HG03103 (cell line): ENCODE data around the gene GALNT1.

ENCODE experiments used
- ATAC-seq: cut with Tn5 transposase; IDR thresholded peaks from one replicate; pipeline ENCODE4 v1.9.1; 2021; ENCODE audit warnings: low read depth; ENCODE audit not compliant: unreplicated experiment

The GALNT1 gene

DNA sequence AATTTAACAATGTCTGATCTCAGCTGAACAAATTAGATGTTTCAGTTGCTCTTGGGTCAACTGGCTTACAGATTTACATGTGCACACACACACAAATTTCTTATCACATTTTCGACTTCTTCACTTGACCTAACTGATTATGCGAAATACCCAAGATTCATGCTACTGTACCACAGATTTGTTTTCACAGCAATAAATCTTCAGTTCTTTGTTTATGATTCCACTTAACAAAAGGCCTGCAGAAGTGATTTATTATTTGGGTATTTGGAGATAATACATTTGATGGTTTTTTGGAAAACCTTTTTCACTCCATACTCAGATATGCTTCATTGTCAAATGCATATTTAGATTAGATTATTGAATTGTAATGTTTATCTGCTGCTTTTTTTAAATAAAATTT, 129.0 kb downstream of the GALNT1 start:
- ATAC-seq: no peak

DNA sequence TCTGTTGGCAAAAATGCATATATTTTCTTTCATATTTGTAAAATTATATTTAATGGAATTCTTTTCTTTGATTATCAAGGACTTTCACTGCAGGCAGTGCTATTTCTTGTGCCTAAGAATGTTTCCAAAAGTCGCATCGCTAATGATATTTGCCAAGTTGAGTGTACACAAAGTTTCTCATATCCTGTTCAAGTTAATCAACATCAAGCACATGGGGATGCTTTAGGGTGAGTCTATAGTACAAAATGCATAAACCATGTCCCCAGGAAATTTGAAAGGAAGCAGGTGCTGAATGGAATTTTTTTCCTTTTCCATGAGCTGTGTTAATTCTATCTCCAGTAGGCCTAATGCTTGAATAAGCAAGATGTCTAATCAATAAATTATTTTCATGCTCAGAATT, 129.7 kb downstream of the GALNT1 start:
- ATAC-seq: no peak

DNA sequence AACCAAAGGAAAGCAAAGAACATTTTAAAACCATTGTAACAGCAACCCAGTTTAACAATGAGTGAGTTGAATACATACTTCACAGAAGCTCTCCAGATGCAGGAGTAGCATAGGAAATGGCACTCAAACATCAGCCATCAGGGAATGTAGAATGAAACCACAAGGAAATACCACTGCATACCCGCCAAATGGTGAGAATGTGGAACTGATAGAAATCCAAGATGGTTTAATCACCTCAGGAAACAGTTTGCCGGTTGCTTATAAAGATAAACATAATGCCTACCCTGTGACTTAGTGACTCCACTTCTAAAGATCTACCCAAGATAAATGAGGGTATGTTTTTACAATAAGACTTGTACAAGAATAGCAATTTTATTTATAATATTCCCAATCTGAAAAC, 132.0 kb downstream of the GALNT1 start:
- no peak for ATAC-seq

DNA sequence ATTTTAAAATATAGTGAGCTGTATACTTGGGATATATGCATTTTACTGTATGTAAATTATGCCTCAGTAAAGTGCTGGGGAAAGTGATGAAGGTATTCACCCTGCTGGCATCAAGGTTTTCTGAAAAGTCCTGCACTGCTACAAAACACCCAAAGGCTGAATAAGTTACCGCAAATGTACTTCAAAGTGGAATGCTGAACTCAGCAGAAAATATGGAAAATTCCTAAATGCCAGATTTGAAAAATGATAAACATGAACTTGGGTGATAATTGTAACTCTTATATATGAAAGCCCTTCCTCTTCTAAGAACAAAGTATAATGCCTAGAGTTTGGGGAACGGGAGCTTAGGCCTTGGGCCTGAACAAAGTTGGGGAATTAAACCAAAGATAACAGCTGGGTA, 133.0 kb downstream of the GALNT1 start:
- no peak for ATAC-seq

DNA sequence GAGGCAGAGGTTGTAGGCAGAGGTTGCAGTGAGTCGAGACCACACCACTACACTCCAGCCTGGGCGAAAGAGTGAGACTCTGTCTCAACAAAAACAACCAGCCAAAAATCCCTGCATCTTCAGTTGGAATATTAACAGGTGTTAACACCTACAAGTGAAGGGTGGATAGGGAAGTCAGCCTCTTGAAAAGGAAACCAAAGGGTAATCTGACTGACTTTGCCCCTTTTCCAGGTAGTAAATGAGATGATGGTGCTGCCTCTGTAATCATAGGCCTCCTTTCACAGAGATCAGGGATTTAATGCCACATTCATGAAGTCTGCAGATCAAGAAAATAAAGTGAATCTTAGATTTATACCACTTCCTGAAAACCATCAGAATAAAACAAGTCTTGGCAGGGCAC, 133.6 kb downstream of the GALNT1 start:
- ATAC-seq: no peak

DNA sequence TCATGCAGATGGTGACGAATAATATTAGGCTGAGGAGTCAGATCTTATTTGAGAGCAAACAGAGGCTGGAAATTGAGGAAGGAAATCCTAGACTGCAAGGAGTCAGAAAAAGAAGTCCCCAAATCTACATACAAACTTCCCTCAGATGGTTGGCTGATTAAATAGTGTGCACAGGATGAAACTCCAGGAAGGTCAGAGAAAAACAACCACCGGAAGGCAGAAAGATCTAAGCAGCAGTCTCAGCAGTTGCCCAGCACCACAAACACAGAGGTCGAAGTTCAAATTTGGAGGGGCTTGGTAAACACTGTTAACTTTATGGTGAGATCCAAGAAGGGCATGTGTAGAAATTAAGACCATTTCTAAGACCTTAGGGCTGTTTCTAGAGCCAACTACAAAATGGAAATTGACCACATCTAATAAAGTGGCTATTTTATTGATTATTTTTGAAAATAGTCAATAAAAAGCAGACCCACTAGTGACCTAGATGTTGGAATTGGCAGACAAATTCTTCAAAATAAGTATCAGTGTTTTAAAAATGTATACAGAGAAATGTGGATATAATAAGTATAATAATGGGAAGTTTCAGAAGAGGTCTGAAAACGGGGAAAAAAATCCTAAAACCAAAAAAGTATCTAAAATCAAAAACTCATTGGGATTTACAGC, 134.8 kb downstream of the GALNT1 start:
- no peak for ATAC-seq

DNA sequence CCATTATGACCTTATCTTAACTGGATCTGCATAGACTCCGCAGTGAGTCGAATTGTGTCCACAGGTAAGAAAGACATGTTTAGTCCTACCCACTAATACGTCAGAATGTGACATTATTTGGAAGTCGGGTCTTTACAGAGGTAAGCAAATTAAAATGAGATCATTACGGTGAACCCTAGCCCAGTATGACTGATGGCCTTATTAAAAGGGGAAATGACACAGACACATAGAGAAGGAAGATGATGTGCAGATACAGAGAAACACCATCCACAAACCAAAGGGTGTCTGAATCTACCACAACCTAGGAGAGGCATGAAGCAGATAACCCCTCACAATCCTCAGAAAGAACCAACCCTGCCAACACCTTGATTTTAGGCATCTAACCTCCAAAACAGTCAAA, 135.6 kb downstream of the GALNT1 start:
- ATAC-seq: no peak

DNA sequence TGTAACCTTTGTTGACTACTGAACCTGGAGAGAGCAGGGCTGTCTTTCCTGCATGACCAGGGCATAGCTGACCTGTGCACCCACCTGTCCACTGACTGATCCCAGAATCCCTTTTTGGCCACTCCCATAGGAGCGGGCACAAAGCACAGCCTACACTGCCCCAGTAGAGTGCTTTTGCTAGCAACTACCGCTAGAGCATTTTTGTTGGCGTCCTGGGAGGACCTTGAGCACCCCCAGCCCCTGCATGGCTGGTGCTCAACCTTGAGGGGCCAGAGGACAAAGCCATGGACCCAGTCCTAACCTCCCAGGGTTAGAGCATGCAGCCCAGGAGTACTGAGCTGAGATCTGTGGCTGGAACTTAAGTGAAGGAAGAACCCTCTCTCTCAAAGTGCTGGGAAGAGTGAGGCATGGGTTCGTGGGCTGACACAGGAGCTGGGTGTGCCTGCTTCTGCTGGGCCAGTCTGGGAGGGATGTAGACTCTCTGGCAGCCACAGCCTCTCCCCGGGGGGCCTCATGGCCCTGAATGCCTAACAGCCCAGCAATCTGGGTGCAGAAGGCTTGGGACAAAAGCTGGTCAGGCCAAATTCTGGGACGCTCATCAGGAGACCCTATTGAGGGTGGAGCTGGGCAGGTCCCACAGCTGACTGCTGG, 140.0 kb downstream of the GALNT1 start:
- no peak for ATAC-seq

DNA sequence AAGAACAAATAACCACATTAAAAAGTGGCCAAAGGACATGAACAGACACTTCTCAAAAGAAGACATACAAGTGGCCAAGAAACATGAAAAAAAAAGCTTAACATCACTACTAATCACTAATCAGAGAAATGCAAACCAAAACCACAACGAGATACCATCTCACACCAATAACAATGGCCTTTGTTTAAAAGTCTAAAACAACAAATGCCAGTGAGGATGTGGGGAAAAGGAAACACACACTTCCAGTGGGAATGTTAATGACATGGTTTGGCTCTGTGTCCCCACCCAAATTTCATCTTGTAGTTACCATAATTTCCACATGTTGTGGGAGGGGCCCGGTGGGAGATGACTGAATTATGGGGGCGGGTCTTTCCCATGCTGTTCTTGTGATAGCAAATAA, 147.1 kb downstream of the GALNT1 start:
- no peak for ATAC-seq

DNA sequence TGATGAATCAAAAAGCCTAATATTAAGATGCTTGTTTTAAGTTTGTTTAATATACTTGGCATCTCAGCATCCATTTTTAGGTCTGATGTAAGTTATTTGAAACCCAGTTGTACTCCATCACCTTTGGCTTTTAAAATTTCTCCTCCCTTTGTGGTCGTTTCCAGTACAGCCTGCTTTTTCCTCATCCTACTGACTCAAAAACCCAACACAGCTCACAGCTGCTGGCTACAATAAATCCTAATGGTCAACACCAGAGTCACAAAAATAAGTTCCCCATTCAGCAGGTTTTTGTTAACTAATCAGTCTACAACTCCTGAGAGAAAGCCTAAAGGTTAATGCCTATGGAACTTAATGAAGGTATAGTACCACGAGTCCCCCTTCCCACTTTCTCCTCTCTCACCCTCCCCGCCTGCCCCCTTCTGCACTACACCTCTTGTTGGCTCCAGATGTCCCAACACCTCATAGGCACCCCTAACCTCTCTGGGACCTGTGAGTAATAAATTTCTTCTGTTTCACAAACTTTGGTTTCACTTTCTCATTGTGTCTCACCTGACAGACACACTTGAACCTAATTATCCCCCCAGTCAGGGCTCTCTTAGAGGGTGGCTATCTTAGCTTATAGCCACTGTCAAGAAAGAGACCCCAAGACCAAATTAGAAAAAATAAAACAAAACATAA, 148.6 kb downstream of the GALNT1 start:
- ATAC-seq: no peak

DNA sequence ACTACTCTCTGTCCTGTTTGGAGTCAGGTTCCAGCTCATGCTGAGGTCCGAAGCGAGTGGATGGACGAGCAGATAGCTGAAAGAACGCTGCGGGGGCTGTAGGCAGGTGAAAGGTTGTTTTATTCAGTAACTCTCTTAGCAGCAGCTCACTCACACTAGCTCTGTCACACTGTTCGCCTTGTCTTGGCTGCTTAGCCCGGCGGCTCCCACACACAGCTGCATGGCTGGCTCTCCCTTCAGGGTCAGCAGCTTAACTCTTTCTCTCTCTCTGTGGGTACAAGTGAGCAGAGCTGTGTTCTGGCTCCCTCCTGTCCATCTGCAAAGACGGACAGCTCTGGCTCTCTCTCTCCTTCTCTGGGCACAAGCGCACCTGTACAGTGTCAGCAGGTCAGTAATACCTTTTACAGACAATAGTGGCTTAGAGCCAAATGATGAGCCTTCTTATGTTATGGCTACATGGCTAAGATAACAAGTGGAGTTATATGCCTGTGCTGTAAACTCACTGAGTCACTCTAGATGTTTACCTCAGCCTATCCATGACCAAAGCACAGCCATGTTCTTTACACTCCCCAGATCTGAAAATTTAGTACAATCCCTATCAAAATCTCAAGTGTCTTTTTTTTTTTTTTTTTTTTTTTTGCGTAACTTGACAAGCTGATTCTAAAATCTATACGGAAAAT, 149.3 kb downstream of the GALNT1 start:
- ATAC-seq: no peak

DNA sequence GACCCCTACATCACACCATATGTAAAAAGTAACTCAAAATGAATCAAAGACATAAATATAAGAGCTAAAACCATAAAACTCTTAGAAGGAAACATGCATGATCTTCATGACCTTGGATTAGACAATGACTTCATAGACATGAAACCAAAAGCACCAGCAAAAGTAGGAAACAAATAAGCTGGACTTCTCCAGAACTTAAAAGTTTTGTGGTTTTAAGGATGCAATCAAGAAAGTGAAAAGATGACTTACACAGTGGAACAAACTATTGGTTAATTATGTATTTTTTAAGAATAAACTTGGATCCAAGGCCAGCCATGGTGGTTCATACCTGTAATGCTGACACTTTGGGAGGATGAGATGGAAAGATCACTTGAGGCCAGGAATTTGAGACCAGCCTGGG, 150.2 kb downstream of the GALNT1 start:
- ATAC-seq: no peak

DNA sequence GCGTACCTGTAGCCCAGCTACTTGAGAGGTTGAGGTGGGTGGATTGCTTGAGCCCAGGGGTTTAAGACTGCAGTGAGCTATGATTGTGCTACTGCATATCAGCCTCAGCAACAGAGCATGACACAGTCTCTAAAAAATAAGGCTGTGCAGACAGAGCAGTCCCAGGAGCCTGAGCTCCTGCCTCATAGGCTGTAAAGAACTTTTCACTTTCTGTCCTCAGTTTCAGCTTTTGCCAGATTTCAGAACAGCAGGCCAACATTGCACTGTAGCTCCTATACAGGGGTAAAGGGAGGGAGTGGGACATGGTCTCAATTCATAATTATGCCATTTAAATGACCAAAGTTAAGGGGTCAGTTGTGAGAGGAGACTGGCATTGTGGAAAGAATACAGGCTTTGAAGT, 150.6 kb downstream of the GALNT1 start:
- no peak for ATAC-seq

DNA sequence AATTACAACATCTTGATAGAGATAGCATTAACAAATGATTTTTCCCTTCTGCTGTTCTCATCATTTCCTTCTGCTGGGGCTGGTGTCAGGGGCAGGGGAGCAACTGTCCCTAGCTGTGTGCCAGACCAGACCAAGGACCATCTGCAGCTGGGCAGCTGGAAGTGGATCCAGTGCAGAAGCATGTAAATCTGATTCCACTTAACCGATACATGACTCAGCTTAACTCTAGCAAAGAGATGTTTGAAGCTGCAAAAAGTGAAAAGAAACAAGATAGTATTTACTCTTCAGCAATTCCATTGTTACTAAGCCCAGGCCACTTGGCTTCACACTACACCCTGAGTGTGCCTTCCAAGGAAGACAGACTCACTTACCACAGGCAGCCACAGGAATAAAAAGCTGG, 151.1 kb downstream of the GALNT1 start:
- no peak for ATAC-seq

DNA sequence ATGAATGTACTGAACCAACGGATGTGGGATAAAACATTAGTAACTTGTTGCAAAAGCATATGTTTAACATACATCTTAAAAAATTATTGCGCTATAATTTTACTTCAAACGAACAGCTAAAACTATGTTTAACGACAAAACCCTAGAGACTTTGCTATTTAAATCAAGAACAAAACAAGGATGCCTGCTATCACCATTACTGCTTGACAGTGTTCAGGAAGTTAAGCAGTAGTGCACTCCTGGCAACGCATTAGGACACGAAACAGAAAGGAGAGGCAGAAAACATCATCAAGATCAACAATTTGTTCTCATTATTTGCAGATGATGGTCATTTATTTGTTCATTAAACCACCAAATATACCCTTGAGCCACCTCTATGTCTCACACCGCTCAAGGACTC, 151.9 kb downstream of the GALNT1 start:
- no peak for ATAC-seq

DNA sequence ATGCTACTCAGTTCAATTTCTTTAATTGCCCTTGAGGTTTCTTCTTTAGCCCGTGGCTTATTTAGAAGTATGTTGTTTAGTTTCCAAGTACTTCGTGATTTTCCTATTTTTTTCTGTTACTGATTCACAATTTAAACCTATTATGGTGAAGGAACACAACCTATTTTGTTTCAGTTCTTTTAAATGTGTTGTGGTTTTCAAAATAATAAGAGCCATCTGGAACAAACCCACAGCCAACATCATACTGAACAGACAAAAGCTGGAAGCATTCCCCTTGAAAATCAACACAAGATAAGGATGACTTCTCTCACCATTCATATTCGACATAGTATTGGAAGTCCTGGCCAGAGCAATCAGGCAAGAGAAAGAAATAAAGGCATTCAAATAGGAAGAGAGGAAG, 155.2 kb downstream of the GALNT1 start:
- no peak for ATAC-seq

DNA sequence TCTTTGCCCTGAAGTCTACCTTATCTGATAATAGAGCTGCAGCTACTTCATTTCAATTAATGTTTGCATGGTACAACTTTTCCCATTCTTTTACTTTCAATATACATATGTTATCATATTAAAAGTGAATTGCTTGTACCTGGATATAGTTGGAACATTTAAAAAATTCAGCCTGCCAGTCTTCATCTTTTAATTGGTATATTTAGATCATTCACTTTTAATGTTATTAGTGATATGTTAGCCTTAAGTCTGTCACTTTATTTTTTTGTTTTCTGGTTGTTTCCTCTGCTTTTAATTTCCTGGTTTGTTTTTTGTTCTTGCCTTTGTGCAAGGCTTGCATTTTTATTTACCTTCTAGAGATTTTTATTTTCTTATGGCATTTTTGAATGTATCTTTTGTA, 158.2 kb downstream of the GALNT1 start:
- ATAC-seq: no peak

DNA sequence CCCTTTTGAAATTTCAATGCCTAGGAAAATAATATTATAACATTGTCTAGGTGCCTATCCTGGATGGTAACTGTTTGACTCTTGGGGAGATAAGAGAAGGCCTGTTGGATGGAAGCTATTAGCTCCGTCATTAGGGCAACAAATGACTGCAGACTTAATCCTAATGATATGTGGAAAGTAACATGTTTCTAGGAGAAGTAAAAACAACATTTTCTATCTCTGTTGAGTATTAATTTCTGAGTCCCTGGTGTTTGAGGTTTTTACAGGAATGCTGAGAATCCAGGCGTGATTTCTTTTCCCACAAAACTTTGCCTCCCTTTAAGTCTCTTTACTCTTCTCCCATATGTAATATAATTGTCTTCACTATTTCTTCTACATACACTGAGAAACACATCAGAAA, 159.1 kb downstream of the GALNT1 start:
- no peak for ATAC-seq

DNA sequence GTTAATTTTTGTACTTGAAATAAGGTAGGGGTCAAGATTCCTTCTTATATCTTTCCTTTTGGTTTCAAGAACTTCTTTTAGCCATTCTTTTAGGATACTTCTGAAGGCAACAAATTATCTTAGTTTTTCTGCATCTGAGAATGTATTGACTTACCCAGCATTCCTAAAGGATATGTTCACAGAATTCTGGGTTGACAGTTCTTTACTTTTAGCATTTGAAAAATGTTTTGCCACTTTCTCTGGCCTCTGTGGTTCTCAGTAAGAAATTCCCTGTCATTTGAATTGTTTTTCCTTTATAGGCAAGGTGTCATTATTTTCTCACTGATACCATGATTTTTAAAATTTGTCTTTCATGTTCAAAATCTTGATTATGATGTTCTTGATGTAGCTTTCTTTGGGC, 162.4 kb downstream of the GALNT1 start:
- ATAC-seq: no peak

DNA sequence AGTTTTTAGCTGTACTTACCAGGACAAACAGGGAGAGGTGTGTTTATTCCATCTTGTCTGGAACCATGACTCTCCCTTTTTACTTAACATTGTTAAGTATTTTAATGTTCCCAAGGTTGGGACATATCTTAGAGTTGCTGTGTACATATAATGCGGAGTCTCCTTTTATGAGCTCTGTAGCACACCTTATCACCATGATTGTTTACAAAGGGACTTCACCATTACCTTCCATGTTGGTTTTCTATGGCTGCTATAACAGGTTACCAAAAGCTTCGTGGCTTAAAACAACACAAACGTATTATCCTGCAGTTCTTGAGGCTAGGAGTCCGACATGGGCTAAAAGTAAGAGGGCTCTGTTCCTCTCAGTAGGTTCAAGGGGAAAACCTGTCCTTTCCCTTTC, 164.3 kb downstream of the GALNT1 start:
- ATAC-seq: no peak

DNA sequence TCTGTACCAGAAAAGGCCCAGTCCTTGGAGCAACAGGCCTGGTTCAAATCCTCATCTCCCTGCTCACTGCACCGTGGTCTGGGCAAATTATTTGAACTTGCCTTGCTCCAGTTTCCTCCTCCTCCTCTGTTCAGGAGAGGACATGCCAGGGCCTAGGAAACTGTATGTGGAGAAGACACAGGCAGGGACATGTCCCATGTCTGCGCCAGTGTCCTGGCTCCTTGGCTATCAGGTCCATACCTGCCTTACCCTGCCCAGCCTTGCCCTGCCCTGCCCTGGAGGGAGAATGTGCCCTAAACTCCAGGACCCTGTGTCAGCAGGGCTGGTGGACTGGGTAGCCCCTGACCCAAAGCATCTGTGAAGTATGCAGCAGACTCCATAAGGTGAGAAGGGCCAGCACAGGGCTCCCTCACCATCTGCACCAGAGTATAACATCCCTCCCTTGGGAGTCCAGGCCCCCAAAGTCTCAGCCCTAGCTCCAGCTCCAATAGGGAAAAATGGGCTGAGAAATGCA, 165.3 kb downstream of the GALNT1 start:
- ATAC-seq: no peak
